ENCODE results near the gene DMRTA2.

The DMRTA2 gene

DNA sequence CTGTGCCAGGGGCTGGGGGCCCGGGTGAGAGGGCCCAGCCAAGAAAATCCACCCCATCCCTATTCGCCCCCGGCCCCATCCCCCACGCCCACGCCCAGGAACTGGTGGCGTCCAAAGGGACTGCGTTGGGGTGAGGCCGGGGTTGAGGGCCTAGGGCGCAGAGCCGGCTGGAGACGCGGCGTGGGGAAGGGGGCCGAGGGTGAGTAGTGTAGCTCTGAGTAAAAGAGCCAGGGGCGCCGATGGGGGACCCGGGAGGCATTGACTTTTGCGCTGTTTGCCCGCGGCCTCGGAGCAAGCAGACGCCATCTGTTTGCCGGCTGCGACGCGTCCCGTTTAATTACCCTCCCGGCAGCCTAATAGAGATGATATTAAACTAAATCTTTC, 3.5 kb upstream of the DMRTA2 start:
- TF ChIP-seq POLR2A (IDR thresholded peaks at IDR 0.05; ENCODE audit: extremely low read depth, insufficient read length) (no peak), MYC (IDR thresholded peaks at IDR 0.05; ENCODE audit: low read depth, low read length) (no peak)
- TF ChIP-seq, protein P1, sequence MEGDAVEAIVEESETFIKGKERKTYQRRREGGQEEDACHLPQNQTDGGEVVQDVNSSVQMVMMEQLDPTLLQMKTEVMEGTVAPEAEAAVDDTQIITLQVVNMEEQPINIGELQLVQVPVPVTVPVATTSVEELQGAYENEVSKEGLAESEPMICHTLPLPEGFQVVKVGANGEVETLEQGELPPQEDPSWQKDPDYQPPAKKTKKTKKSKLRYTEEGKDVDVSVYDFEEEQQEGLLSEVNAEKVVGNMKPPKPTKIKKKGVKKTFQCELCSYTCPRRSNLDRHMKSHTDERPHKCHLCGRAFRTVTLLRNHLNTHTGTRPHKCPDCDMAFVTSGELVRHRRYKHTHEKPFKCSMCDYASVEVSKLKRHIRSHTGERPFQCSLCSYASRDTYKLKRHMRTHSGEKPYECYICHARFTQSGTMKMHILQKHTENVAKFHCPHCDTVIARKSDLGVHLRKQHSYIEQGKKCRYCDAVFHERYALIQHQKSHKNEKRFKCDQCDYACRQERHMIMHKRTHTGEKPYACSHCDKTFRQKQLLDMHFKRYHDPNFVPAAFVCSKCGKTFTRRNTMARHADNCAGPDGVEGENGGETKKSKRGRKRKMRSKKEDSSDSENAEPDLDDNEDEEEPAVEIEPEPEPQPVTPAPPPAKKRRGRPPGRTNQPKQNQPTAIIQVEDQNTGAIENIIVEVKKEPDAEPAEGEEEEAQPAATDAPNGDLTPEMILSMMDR (IDR thresholded peaks at IDR 0.05; ENCODE audit: low read depth, low read length): no peak
- TF ChIP-seq, protein P2, sequence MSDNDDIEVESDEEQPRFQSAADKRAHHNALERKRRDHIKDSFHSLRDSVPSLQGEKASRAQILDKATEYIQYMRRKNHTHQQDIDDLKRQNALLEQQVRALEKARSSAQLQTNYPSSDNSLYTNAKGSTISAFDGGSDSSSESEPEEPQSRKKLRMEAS (IDR thresholded peaks at IDR 0.05; ENCODE audit: low read depth, low read length): no peak
- no peak overlapping the region for H3K4me3 ChIP-seq (ENCODE audit: low read depth, low read length)
- DNase-seq (ENCODE audit: low read depth): no peak

DNA sequence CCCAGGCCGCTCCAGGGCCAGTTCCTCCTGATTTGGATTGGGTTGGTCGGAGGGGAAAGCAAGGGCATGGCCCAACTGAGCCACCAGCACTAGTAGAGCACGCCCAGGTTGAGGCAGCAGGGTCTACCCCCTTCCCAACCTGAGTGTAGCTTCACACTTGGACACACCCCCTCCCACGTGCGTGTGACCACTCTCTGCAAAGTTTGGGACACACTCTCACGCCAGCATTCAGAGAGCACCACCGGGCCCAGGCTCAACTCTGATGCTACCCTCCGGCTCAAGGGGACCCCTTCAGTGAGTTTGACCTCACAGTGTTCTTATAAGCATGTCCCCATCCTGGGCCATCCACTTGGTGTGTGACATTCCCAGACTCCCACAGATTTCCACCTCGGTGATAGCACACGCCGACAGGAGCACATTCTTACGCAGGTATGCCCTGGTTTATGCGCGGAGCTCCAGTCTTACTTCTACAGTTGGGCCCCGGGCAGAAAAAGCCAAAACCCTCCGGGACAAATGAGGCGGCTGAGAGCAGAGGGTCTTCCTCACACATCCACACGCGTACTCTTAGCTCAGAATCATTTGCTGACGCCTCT, 3.0 kb upstream of the DMRTA2 start:
- DNase-seq (ENCODE audit: low read depth): no peak
- no peak overlapping the region for H3K4me3 ChIP-seq (ENCODE audit: low read depth, low read length)
- TF ChIP-seq, protein P1 (IDR thresholded peaks at IDR 0.05; ENCODE audit: low read depth, low read length): no peak
- TF ChIP-seq POLR2A (IDR thresholded peaks at IDR 0.05; ENCODE audit: extremely low read depth, insufficient read length): no peak
- TF ChIP-seq, protein P2 (IDR thresholded peaks at IDR 0.05; ENCODE audit: low read depth, low read length): no peak
- TF ChIP-seq MYC (IDR thresholded peaks at IDR 0.05; ENCODE audit: low read depth, low read length): no peak

DNA sequence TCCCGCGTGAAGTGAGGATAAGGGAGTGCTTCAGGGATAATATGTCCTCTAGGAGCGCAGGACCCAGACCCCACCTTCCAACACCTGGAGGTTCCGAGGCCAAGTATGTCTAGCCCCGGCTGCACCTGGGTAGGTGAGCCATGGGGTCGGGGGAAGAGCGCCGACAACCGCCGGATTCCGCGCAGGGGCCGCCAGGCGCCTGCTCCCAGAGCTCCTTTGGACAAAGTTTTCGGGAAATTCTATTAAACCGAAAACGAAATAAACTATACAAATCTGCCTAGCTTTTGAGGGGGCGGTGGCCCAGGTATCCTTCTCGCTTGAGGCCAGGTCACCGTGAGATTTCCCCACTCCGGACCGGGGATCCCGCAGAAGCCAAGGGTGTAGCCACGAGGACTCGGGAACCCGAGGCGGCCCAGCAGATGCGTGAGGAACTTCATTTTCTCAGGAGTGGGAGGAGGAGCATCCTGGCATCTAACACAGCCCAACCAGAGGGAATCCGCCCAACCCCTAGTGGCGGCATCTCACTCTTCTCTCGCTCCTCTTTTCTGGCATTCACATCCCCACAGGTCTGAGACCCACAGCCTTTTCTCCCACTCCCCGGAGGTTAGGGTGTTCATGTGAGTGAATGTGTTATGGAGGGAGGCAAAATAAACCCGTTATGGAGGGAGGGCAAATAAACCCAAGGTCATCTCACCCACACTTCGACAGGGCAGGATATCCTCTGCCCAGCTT, 2.3 kb upstream of the DMRTA2 start:
- DNase-seq (ENCODE audit: low read depth): no peak
- H3K4me3 ChIP-seq (ENCODE audit: low read depth, low read length): no peak overlapping the region
- TF ChIP-seq, protein P2 (IDR thresholded peaks at IDR 0.05; ENCODE audit: low read depth, low read length): no peak
- TF ChIP-seq POLR2A (IDR thresholded peaks at IDR 0.05; ENCODE audit: extremely low read depth, insufficient read length) (no peak), MYC (IDR thresholded peaks at IDR 0.05; ENCODE audit: low read depth, low read length) (no peak)
- TF ChIP-seq, protein P1 (IDR thresholded peaks at IDR 0.05; ENCODE audit: low read depth, low read length): no peak

DNA sequence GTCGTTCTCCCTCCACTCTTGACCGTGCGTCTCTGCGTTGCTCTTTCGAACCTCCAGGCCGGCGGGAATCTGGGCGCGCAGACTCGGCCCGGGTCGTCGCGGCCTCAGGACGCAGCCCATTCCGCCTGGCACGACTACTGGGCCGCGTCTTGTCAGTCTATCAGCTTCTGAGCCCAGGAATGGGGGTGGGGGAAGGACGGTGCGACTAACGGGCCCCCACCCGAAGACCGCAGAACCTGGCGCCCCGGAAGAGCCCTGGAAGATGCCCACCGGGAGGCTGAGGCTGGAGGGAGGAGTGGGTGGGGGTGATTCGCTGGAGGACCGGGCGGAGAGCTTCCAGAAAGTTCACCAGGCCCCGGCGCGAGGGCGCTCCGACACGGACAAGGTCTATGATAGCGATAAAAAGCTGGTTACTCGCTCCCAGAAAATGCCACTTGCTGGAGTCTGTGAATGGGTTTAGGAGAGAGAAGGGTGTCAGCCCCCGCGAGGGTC, 1.7 kb upstream of the DMRTA2 start:
- TF ChIP-seq, protein P1 (IDR thresholded peaks at IDR 0.05; ENCODE audit: low read depth, low read length): no peak
- TF ChIP-seq MYC (IDR thresholded peaks at IDR 0.05; ENCODE audit: low read depth, low read length): no peak
- TF ChIP-seq POLR2A (IDR thresholded peaks at IDR 0.05; ENCODE audit: extremely low read depth, insufficient read length): no peak
- TF ChIP-seq, protein P2 (IDR thresholded peaks at IDR 0.05; ENCODE audit: low read depth, low read length): no peak
- DNase-seq (ENCODE audit: low read depth): no peak
- no peak overlapping the region for H3K4me3 ChIP-seq (ENCODE audit: low read depth, low read length)

DNA sequence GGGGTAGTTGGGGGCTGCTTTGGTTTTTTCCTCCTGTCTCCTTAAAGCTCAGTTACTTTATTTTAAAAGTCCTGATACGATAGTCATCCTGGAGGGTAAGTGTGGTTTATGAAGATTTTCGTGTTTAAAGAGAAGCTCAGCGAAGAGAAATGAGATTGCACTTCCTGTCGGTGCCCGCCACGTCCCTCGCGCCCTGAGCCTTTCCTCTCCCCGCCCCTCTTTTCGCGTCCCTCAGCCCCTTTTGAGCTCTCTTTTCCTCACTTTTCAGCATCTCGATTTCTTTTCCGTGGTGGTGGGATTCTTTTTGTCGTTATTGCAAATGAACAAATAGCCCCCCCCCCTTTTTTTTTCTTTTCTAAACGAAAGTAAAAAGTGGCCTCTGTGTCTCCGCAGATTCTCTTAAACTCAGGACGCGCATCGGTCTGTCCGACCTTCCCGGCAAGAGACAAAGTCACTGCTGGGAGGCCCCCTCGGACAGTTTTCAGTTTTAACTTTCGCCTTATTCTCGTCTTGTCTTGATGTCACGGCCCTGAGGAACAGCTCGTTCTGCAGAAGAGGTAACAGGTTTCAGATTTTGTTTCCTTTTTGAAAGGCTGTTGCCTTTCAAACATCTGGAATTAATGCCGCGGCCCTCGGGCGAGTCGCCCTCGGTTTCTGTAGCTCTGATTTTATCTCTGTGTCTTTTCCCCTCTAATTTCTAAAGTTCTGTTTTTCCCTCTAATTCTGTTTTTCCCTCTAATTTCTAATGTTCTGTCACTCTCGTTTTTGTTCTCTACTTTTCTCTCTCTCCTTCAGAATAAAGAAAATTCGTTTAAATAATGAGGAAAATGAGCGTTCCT, 1.0 kb upstream of the DMRTA2 start:
- peak; percentile 38 for DNase-seq (ENCODE audit: low read depth)
- TF ChIP-seq, protein P1 (IDR thresholded peaks at IDR 0.05; ENCODE audit: low read depth, low read length): no peak
- TF ChIP-seq POLR2A (IDR thresholded peaks at IDR 0.05; ENCODE audit: extremely low read depth, insufficient read length) (no peak), MYC (IDR thresholded peaks at IDR 0.05; ENCODE audit: low read depth, low read length) (no peak)
- TF ChIP-seq, protein P2 (IDR thresholded peaks at IDR 0.05; ENCODE audit: low read depth, low read length): no peak
- peak overlapping the region; percentile 43 for H3K4me3 ChIP-seq (ENCODE audit: low read depth, low read length)

All from NB4 (cell line).